Stimulated activated CD8-positive, alpha-beta memory T cell treated with anti-CD3 and anti-CD28 coated beads, Interleukin-12 subunit alpha, Interleukin-12 subunit beta, amount 100 ng/mL, for 4 hours (primary cell): Measurements from ENCODE around the gene UNC13A.

Experiments used
- DNase-seq: peaks from one replicate; pipeline ENCODE4 v3.0.0-alpha.2; 2020; ENCODE audit warnings: low read depth

UNC13A gene

GRCh38 chr19:17706750-17707181 lies 18.6 kb upstream of the UNC13A start:
- no peak for DNase-seq

GRCh38 chr19:17703824-17704463 lies 15.8 kb upstream of the UNC13A start:
- peak; percentile 33 for DNase-seq

- DNase-seq, result no peak
These were observed 7.0 kb upstream of the UNC13A start for GRCh38 chr19:17695198-17695597.

- no peak for DNase-seq
These were observed 4.4 kb upstream of the UNC13A start for GRCh38 chr19:17692566-17692965.

GRCh38 chr19:17688853-17689595 lies 870 bp upstream of the UNC13A start:
- DNase-seq, result no peak

GRCh38 chr19:17687141-17687856 lies 855 bp downstream of the UNC13A start:
- DNase-seq, result no peak

GRCh38 chr19:17686592-17687024 lies 1.5 kb downstream of the UNC13A start:
- DNase-seq, result no peak

GRCh38 chr19:17686023-17686521 lies 2.1 kb downstream of the UNC13A start:
- no peak for DNase-seq

GRCh38 chr19:17685451-17686022 lies 2.6 kb downstream of the UNC13A start:
- no peak for DNase-seq

- no peak for DNase-seq
These were observed 3.9 kb downstream of the UNC13A start for GRCh38 chr19:17684256-17684655.

- no peak for DNase-seq
These were observed 5.1 kb downstream of the UNC13A start for GRCh38 chr19:17683078-17683477.

GRCh38 chr19:17682273-17682672 lies 5.9 kb downstream of the UNC13A start:
- DNase-seq, result no peak

GRCh38 chr19:17681505-17682125 lies 6.5 kb downstream of the UNC13A start:
- no peak for DNase-seq

GRCh38 chr19:17680230-17680722 lies 7.9 kb downstream of the UNC13A start:
- DNase-seq, result peak; percentile 47

GRCh38 chr19:17679526-17680229 lies 8.5 kb downstream of the UNC13A start:
- no peak for DNase-seq

- DNase-seq, result no peak
These were observed 9.3 kb downstream of the UNC13A start for GRCh38 chr19:17678836-17679235.

GRCh38 chr19:17677002-17677401 lies 11.2 kb downstream of the UNC13A start:
- no peak for DNase-seq

- DNase-seq, result no peak
These were observed 11.9 kb downstream of the UNC13A start for GRCh38 chr19:17676295-17676694.

- DNase-seq, result no peak
These were observed 14.0 kb downstream of the UNC13A start for GRCh38 chr19:17673937-17674799.

- no peak for DNase-seq
These were observed 16.2 kb downstream of the UNC13A start for GRCh38 chr19:17671906-17672305.
